Measurements from ENCODE around the gene SLC25A2.

DNA sequence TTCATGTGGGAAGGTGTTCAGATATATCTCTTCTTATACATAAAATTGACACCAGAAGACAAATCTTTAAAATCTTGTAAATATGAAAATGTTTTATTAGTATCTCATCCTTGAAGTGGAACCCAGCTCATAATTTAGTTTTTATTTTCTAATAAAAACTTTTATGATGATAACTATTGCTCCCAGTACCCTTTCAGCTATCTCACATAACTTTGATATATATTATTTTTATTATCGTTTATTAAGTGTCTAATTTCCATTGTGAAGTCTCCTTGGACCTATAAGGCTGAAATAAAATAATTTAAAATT lies 42.7 kb downstream of the SLC25A2 start:
- TF ChIP-seq, protein P1, sequence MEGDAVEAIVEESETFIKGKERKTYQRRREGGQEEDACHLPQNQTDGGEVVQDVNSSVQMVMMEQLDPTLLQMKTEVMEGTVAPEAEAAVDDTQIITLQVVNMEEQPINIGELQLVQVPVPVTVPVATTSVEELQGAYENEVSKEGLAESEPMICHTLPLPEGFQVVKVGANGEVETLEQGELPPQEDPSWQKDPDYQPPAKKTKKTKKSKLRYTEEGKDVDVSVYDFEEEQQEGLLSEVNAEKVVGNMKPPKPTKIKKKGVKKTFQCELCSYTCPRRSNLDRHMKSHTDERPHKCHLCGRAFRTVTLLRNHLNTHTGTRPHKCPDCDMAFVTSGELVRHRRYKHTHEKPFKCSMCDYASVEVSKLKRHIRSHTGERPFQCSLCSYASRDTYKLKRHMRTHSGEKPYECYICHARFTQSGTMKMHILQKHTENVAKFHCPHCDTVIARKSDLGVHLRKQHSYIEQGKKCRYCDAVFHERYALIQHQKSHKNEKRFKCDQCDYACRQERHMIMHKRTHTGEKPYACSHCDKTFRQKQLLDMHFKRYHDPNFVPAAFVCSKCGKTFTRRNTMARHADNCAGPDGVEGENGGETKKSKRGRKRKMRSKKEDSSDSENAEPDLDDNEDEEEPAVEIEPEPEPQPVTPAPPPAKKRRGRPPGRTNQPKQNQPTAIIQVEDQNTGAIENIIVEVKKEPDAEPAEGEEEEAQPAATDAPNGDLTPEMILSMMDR (IDR thresholded peaks at IDR 0.05; ENCODE audit: borderline replicate concordance, extremely low read depth, low read length, poor library complexity, severe bottlenecking): no peak
- no peak for TF ChIP-seq EZH2 (IDR thresholded peaks at IDR 0.05; ENCODE audit: borderline replicate concordance, low read depth, low read length, severe bottlenecking)

All from DND-41 (cell line).